ENCODE measurements around the gene OR10A5. TPM values are rescaled to one million over a fixed set of nuclear protein-coding genes. Genes with fewer than 3 reads are reported as not detected.

The OR10A5 gene
- total and polyA plus RNA-seq, 2 of the 13 experiments (the other 11 are each of a cell fraction or from before 2014, with no cell fraction given) = not detected

DNA sequence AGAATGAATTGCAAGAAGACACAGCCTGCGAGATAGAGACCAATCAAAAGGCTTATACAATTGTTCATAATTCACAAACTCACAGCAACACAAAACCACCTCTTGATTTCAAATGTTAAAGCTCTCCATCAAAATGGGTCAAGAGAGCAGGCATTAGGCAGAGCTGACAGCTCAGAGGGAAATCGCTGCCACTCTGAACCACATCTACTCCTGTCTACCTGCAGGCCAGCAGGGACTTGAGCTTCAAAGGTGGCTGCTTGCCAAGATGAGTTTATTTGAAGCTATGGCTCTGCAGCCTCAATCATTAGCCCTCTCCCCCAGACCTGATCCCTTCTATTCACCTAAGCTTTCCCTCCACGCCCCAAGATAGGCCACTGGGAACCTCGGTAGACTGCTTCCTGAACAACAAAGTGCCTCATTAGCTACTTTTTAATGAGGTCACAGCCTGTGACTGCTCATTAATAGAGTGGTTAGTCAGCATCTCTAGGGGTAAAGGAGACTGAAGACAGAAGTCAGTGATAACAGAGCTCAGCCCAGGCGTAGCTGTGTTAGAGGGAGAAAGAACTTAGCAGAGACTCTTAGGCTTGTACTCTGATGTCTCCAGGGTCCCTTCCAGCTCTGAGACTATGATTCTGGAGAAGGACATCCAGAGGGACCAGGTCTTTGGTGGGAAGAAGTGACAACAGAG lies 21.2 kb upstream of the OR10A5 start:
- H2AFZ ChIP-seq (ENCODE audit: low read length) = no peak overlapping the region
- no peak for FAIRE-seq
- intact Hi-C loops (cut with micrococcal nuclease; ENCODE audit: unreplicated experiment) = no loop called here

More for the DNA sequence above, 21.2 kb upstream of the OR10A5 start:
- no peak overlapping the region for H3K4me3 ChIP-seq (replicated peaks in 1 of 3; ENCODE audit: insufficient read depth in 1 of 3, low read depth in 2 of 3, low read length in 3 of 3)
- no peaks in the 10 kb centered on the region for H4K20me1 ChIP-seq (ENCODE audit: insufficient read depth, low read length)
- 3% methylated on average over 5 of the region's 5 CpGs for WGBS (ENCODE audit: low lambda C conversion rate)
- ATAC-seq = no peak
- no peak overlapping the region for H3K9ac ChIP-seq (ENCODE audit: insufficient read depth, low read depth, low read length)
- no peaks in the 10 kb centered on the region for H3K36me3 ChIP-seq (replicated peaks in 1 of 2; ENCODE audit: control insufficient read depth in 1 of 2, insufficient read depth in 2 of 2, low read length in 2 of 2)
- ChIA-PET CTCF (ENCODE audit: low intra/inter-chr PET ratio, low total read pairs) (no interaction called here), POLR2A (no interaction called here)
- BruUV-seq (replicated peaks) = no TSS peak
- H3K79me2 ChIP-seq (ENCODE audit: insufficient read depth, low read length) = no peaks in the 10 kb centered on the region
- H3K9me3 ChIP-seq (ENCODE audit: low read length) = no peaks in the 10 kb centered on the region
- TF ChIP-seq, protein P1, sequence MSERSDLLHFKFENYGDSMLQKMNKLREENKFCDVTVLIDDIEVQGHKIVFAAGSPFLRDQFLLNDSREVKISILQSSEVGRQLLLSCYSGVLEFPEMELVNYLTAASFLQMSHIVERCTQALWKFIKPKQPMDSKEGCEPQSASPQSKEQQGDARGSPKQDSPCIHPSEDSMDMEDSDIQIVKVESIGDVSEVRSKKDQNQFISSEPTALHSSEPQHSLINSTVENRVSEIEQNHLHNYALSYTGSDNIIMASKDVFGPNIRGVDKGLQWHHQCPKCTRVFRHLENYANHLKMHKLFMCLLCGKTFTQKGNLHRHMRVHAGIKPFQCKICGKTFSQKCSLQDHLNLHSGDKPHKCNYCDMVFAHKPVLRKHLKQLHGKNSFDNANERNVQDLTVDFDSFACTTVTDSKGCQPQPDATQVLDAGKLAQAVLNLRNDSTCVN (CRISPR knock-in tag; IDR thresholded peaks at IDR 0.05; ENCODE audit: borderline replicate concordance) = no peak
- TF ChIP-seq ERF (CRISPR knock-in tag; IDR thresholded peaks at IDR 0.05) (no peak), ZNF607 (CRISPR knock-in tag; IDR thresholded peaks at IDR 0.05; ENCODE audit: borderline replicate concordance) (no peak), ZNF382 (CRISPR knock-in tag; IDR thresholded peaks at IDR 0.05; ENCODE audit: borderline replicate concordance) (no peak), HNRNPL (IDR thresholded peaks at IDR 0.05; ENCODE audit: low read depth, low read length) (no peak), ZNF136 (CRISPR knock-in tag; IDR thresholded peaks at IDR 0.05; ENCODE audit: low read depth) (no peak), PAF1 (CRISPR knock-in tag; IDR thresholded peaks at IDR 0.05) (no peak), FOXA1 (IDR thresholded peaks at IDR 0.05) (no peak), FOXA1 (CRISPR knock-in tag; IDR thresholded peaks at IDR 0.05) (no peak), KLF9 (CRISPR knock-in tag; IDR thresholded peaks at IDR 0.05; ENCODE audit: low read depth) (no peak), YEATS4 (CRISPR knock-in tag; IDR thresholded peaks at IDR 0.05; ENCODE audit: borderline replicate concordance) (no peak), ZNF737 (CRISPR knock-in tag; IDR thresholded peaks at IDR 0.05; ENCODE audit: borderline replicate concordance) (no peak), EP300 (IDR thresholded peaks at IDR 0.05; ENCODE audit: low read depth in 2 of 2, low read length in 2 of 2) (no peak), EP300 (CRISPR knock-in tag; IDR thresholded peaks at IDR 0.05; ENCODE audit: borderline replicate concordance) (no peak), ATM (IDR thresholded peaks at IDR 0.05; ENCODE audit: borderline replicate concordance) (no peak)
- TF ChIP-seq, protein P2, sequence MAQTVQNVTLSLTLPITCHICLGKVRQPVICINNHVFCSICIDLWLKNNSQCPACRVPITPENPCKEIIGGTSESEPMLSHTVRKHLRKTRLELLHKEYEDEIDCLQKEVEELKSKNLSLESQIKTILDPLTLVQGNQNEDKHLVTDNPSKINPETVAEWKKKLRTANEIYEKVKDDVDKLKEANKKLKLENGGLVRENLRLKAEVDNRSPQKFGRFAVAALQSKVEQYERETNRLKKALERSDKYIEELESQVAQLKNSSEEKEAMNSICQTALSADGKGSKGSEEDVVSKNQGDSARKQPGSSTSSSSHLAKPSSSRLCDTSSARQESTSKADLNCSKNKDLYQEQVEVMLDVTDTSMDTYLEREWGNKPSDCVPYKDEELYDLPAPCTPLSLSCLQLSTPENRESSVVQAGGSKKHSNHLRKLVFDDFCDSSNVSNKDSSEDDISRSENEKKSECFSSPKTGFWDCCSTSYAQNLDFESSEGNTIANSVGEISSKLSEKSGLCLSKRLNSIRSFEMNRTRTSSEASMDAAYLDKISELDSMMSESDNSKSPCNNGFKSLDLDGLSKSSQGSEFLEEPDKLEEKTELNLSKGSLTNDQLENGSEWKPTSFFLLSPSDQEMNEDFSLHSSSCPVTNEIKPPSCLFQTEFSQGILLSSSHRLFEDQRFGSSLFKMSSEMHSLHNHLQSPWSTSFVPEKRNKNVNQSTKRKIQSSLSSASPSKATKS (CRISPR knock-in tag; IDR thresholded peaks at IDR 0.05) = no peak
- TF ChIP-seq, protein P3, sequence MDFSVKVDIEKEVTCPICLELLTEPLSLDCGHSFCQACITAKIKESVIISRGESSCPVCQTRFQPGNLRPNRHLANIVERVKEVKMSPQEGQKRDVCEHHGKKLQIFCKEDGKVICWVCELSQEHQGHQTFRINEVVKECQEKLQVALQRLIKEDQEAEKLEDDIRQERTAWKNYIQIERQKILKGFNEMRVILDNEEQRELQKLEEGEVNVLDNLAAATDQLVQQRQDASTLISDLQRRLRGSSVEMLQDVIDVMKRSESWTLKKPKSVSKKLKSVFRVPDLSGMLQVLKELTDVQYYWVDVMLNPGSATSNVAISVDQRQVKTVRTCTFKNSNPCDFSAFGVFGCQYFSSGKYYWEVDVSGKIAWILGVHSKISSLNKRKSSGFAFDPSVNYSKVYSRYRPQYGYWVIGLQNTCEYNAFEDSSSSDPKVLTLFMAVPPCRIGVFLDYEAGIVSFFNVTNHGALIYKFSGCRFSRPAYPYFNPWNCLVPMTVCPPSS (IDR thresholded peaks at IDR 0.05) = no peak
- TF ChIP-seq, protein P4, sequence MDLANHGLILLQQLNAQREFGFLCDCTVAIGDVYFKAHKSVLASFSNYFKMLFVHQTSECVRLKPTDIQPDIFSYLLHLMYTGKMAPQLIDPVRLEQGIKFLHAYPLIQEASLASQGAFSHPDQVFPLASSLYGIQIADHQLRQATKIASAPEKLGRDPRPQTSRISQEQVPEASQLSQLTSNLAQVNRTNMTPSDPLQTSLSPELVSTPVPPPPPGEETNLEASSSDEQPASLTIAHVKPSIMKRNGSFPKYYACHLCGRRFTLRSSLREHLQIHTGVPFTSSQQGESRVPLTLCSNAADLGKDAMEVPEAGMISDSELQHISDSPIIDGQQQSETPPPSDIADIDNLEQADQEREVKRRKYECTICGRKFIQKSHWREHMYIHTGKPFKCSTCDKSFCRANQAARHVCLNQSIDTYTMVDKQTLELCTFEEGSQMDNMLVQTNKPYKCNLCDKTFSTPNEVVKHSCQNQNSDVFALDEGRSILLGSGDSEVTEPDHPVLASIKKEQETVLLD (CRISPR knock-in tag; IDR thresholded peaks at IDR 0.05; ENCODE audit: low read depth) = no peak
- TF ChIP-seq, protein P5, sequence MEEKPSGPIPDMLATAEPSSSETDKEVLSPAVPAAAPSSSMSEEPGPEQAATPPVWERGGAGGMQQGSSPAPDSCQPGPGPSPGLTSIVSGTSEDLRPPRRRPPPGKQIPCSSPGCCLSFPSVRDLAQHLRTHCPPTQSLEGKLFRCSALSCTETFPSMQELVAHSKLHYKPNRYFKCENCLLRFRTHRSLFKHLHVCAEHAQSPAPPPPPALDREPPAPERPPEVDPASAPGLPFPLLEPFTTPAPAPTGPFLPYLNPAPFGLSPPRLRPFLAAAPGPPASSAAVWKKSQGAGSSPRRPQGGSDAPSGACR (CRISPR knock-in tag; IDR thresholded peaks at IDR 0.05) = no peak
- no peak overlapping the region for H3K4me2 ChIP-seq (ENCODE audit: low read depth, low read length)
- no peaks in the 10 kb centered on the region for H3K4me1 ChIP-seq (ENCODE audit: insufficient read depth, low read length)
- H3K27me3 ChIP-seq (ENCODE audit: control insufficient read depth in 1 of 2, insufficient read depth in 2 of 2, low read length in 2 of 2) = no peaks in the 10 kb centered on the region
- in situ Hi-C loops (cut with HindIII; ENCODE audit: extremely low pct_ligation_motif_present, low pct_unique_long_range_greater_than_20kb) = no loop called here
- H3K27ac ChIP-seq (ENCODE audit: extremely low read length, insufficient read depth, low read length) = no peak overlapping the region
- DNase-seq (ENCODE audit: low spot score) = no peak

All from HepG2 (cell line).